Esophagus squamous epithelium (tissue), 4 donors: ENCODE results near the gene SLC9A8.

Source experiments
- POLR2A ChIP-seq, 4 donors: fragments of 450-650 bp; IDR thresholded peaks; one replicate each; pipeline ENCODE4 v1.6.1; 2017; ENCODE audit warnings: antibody characterized with exemption in 4 of 4, mild to moderate bottlenecking in 4 of 4, moderate library complexity in 3 of 4
- TF ChIP-seq, protein P1 (sequence below), 6 experiments: fragments of 450-650 bp in 4 of 6; fragments of 200-600 bp in 2 of 6; sonication (generic) in 2 of 6; IDR thresholded peaks; one replicate each; pipeline ENCODE4 v1.5.1; 2016 to 2019; ENCODE audit warnings: antibody characterized with exemption in 6 of 6, mild to moderate bottlenecking in 4 of 6, moderate library complexity in 4 of 6

DNA sequence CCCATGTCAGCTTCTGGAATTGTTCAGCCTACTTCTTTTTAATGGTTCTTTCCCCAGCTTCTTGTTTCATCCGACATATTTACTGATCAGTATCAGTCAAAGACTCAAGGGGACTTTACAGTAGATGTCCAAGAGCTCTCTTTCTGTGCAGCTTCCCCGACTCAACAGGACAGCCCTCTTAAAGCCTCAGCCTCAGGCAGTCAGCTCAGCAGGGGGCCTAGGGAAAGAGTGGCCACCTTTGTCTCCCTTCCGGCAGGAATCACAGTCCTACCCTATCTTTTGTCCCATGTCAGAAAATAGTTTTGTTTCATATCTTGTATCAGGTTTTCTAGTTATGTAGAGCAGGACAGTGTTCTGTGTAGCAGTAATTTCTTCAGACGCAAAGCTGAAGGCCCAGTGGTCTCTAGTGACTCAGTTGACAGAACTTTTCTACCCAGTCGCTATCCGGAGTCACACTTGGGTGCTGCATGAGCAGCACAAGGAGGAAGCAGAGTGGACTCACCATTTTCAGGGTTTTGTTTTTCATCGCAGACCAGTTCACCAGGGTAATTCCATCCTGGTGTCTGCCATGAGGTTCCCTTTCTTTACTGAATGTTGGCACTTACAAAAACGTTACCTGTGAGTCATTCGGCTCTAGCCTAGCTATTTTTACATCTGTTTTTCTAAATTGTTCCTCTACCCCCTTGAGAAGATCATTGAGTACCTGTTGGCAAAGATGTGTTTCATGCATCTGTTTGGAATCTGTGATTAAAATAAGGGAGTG is 55.0 kb downstream of the SLC9A8 start:
- TF ChIP-seq, protein P1, sequence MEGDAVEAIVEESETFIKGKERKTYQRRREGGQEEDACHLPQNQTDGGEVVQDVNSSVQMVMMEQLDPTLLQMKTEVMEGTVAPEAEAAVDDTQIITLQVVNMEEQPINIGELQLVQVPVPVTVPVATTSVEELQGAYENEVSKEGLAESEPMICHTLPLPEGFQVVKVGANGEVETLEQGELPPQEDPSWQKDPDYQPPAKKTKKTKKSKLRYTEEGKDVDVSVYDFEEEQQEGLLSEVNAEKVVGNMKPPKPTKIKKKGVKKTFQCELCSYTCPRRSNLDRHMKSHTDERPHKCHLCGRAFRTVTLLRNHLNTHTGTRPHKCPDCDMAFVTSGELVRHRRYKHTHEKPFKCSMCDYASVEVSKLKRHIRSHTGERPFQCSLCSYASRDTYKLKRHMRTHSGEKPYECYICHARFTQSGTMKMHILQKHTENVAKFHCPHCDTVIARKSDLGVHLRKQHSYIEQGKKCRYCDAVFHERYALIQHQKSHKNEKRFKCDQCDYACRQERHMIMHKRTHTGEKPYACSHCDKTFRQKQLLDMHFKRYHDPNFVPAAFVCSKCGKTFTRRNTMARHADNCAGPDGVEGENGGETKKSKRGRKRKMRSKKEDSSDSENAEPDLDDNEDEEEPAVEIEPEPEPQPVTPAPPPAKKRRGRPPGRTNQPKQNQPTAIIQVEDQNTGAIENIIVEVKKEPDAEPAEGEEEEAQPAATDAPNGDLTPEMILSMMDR (IDR thresholded peaks at IDR 0.05), result no peak
- TF ChIP-seq POLR2A (IDR thresholded peaks at IDR 0.05), result no peak
